ENCODE measurements around the gene XPNPEP2. TPM values are rescaled to one million over a fixed set of nuclear protein-coding genes. Genes with fewer than 3 reads are reported as not detected.
A peak's percentile ranks its signal among the peaks of the same experiment; 100 is the strongest.

XPNPEP2 gene
- total and polyA plus RNA-seq, 9 of the 15 experiments (the other 6 are each of a cell fraction or from before 2014, with no cell fraction given) = 0.03 to 0.19 (median 0.09) TPM; not detected in 5

GRCh38 chrX:129786210-129786651 is 47.5 kb downstream of the XPNPEP2 start (continued):
- TF ChIP-seq REST (IDR thresholded peaks at IDR 0.05; ENCODE audit: borderline replicate concordance) (no peak), REST (CRISPR knock-in tag; IDR thresholded peaks at IDR 0.05; ENCODE audit: low read depth) (no peak), THAP7 (CRISPR knock-in tag; IDR thresholded peaks at IDR 0.05) (no peak), USF1 (CRISPR knock-in tag; IDR thresholded peaks at IDR 0.05) (no peak), RHOXF2B (CRISPR knock-in tag; conservative IDR thresholded peaks at IDR 0.05) (no peak), L3MBTL2 (IDR thresholded peaks at IDR 0.05) (0 out of 2 replicates have a peak, but pooled peaks have one; percentile 41), ARID1B (IDR thresholded peaks at IDR 0.05) (peak; percentile 87), RNF2 (IDR thresholded peaks at IDR 0.05) (peak; percentile 34; the same call in 1 of the 2 replicates), ZNF830 (CRISPR knock-in tag; IDR thresholded peaks at IDR 0.05) (no peak), FOSL1 (tag; conservative IDR thresholded peaks at IDR 0.05) (0 out of 2 replicates have a peak, but pooled peaks have one; percentile 17)

Data from K562 (cell line).